Tongue (tissue), 2 donors: Measurements from ENCODE around the gene RNF144A. TPM values are rescaled to one million over a fixed set of nuclear protein-coding genes. Genes with fewer than 3 reads are reported as not detected.
A peak's percentile ranks its signal among the peaks of the same experiment; 100 is the strongest.
"Not testable (repeated sequence)": the region's sequence is repeated elsewhere in the genome, so short reads cannot be mapped to it uniquely, and the experiment has no call there.

Source experiments
- DNase-seq: peaks from one replicate; pipeline ENCODE4 v3.0.0-alpha.2; 2015
- total RNA-seq: library from RNA; depleted of rRNA; stranded (reverse); fragments of >200 nt; gene quantifications from one replicate; pipeline ENCODE4 v1.2.3, GENCODE V29; 2014

Gene RNF144A
- total RNA-seq, 1 donor from 2014 or later, result 25.5 TPM

GRCh38 chr2:6929196-6929819 is 12.1 kb downstream of the RNF144A start:
- no peak for DNase-seq

GRCh38 chr2:6930923-6931647 is 13.9 kb downstream of the RNF144A start:
- DNase-seq, result no peak

- no peak for DNase-seq
These were observed 14.5 kb downstream of the RNF144A start for GRCh38 chr2:6931753-6932152.

GRCh38 chr2:6932206-6932605 is 15.0 kb downstream of the RNF144A start:
- no peak for DNase-seq

GRCh38 chr2:6932828-6933227 is 15.6 kb downstream of the RNF144A start:
- DNase-seq, result peak; percentile 41

GRCh38 chr2:6933911-6934310 is 16.7 kb downstream of the RNF144A start:
- DNase-seq, result no peak

- DNase-seq, result no peak
These were observed 17.1 kb downstream of the RNF144A start for GRCh38 chr2:6934345-6934744.

- no peak for DNase-seq
These were observed 17.8 kb downstream of the RNF144A start for GRCh38 chr2:6934758-6935651.

- not testable (repeated sequence) for DNase-seq
These were observed 18.4 kb downstream of the RNF144A start for GRCh38 chr2:6935652-6936020.

- DNase-seq, result no peak
These were observed 19.9 kb downstream of the RNF144A start for GRCh38 chr2:6937157-6937556.

- DNase-seq, result no peak
These were observed 20.4 kb downstream of the RNF144A start for GRCh38 chr2:6937582-6937981.

- peak; percentile 45 for DNase-seq
These were observed 21.9 kb downstream of the RNF144A start for GRCh38 chr2:6939071-6939470.

- DNase-seq, result no peak
These were observed 23.6 kb downstream of the RNF144A start for GRCh38 chr2:6940820-6941219.

- no peak for DNase-seq
These were observed 24.3 kb downstream of the RNF144A start for GRCh38 chr2:6941299-6942046.

- no peak for DNase-seq
These were observed 25.6 kb downstream of the RNF144A start for GRCh38 chr2:6942848-6943247.

GRCh38 chr2:6943523-6943922 is 26.3 kb downstream of the RNF144A start:
- no peak for DNase-seq

GRCh38 chr2:6943971-6944370 is 26.8 kb downstream of the RNF144A start:
- no peak for DNase-seq

- no peak for DNase-seq
These were observed 27.3 kb downstream of the RNF144A start for GRCh38 chr2:6944555-6944954.

GRCh38 chr2:6945087-6945813 is 28.0 kb downstream of the RNF144A start:
- no peak for DNase-seq

GRCh38 chr2:6945821-6946220 is 28.6 kb downstream of the RNF144A start:
- DNase-seq, result no peak

- no peak for DNase-seq
These were observed 29.5 kb downstream of the RNF144A start for GRCh38 chr2:6946722-6947121.
